Fibroblast of skin of left quadriceps (primary cell): ENCODE results near the gene BMAL2.

ENCODE experiments used
- DNase-seq, 2 experiments: peaks; one replicate each; pipeline ENCODE4 v3.0.0-alpha.2; 2013; ENCODE audit warnings: low read depth in 2 of 2

Gene BMAL2

GRCh38 chr12:27324530-27324929 lies 8.1 kb upstream of the BMAL2 start:
- DNase-seq, result no peak

- DNase-seq, result no peak
Observed at GRCh38 chr12:27330846-27331245, 1.8 kb upstream of the BMAL2 start.

DNA sequence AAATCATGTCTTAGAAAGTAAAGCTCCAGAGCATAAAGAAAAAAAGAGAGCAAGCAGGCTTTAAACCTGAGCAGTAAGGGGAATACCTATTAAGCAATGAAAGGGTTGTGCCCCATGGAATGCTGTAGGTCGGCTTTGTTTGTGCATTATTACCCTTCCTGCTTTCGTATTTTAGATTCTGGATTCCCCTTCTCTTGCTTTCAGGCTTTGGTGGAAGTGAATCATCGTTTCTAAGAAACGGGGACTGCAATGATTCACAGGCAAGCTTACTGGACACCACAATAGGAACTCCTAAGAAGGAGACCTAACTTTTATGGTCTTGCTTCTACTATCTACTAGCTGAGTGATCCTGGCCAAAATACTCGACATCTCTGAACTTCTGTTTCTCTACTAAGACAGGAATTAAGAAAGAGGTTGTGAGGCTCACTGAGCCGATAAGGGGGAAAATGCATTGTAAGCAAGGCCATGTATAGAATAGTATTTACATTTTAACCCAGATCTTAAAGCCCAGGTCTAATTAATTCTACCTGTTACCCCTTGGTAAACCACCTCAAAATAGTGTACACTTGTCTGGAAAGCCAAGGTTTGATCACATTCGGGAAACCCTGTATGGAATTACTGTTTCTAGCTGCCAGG lies 1.2 kb upstream of the BMAL2 start:
- DNase-seq, result peak; percentile 67 to 72

- DNase-seq, result no peak
Observed at GRCh38 chr12:27331927-27332324, 710 bp upstream of the BMAL2 start.

DNA sequence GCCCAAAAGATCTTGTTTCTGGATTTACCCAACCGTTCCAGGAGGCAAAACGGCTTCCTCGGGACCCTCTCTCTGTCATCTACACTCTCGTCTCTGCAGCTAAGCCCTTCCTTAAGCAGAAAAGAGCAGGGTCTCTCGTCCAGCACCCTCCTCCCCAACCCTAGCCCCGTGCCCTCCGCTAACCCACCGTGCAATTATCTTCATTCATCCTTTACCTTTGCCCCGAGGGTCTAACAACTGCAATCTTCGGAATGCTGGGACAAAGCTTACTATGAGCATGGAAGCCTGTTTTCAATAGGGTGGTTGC lies 276 bp upstream of the BMAL2 start:
- DNase-seq, result no peak

GRCh38 chr12:27333403-27334009 lies 870 bp downstream of the BMAL2 start:
- no peak for DNase-seq

DNA sequence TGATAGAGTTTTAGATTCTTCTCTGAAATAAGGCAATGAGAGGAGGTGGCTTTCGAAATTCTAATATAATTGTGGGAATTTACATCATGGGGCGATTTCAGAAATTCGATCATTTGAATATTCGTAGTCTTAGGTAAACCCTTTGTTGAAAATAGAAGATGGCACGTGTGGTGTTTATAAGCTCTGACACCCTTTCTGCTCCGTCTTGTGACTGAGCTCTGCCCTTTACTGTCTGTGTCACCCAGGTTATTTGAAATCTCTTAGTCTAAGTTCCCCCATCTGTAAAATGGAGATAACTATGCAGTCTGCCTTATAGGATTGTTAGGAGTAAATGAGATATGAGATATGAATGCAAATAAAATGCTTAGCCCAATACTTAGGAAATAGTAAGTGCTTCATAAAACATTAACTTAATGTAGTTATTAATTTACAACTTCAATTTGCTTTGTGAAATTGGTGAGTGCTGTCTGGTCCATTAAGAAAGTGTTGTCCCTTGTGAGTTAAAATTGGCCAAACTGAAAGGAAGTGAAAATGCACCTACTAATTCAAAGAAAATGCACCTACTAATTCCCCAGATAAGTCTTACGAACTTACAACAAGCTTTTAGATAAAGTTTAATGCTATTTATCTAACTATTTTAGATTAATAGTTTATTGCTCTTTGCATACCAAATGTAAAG lies 1.5 kb downstream of the BMAL2 start:
- DNase-seq, result no peak

DNA sequence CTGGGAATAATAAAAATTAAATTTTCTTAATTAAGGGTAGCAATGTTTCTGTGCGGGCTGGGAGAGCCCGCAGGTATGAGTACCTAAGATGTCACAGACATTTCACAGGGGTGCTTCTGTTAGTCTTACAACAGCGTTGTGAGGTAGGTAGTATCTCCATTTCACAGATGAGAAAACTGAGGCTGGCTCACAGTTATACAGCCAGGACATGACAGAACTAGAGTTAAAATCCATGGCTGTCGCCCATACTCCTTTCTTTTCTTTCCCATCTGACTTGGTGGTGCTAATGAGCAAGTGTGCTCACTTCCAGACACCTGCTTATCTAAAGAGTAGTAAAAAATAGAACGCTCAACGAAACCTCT lies 2.1 kb downstream of the BMAL2 start:
- DNase-seq, result no peak

- no peak for DNase-seq
Observed at GRCh38 chr12:27335364-27336281, 3.0 kb downstream of the BMAL2 start.

- no peak for DNase-seq
Observed at GRCh38 chr12:27336282-27336653, 3.6 kb downstream of the BMAL2 start.

- DNase-seq, result no peak
Observed at GRCh38 chr12:27337376-27337775, 4.7 kb downstream of the BMAL2 start.

DNA sequence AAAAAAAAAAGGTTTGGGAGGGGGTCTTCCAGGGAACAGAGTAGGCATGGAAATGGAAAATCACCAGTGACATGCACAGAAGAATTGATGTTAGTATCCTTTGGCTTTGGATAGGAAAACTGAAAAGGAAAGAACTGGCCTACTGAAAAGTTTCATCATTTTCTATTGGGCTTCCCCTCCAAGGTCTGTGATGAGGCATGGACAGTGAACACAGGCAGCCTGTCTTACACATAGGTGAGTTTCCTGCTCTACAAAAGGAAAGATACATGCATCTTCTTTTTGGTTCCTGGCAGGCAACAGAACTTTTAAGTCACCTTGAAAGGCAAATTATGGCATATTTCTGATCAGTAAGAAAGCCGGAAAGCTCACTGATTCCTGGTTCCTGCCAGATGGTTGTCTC lies 5.8 kb downstream of the BMAL2 start:
- no peak for DNase-seq

- DNase-seq, result no peak
Observed at GRCh38 chr12:27340971-27341370, 8.3 kb downstream of the BMAL2 start.

DNA sequence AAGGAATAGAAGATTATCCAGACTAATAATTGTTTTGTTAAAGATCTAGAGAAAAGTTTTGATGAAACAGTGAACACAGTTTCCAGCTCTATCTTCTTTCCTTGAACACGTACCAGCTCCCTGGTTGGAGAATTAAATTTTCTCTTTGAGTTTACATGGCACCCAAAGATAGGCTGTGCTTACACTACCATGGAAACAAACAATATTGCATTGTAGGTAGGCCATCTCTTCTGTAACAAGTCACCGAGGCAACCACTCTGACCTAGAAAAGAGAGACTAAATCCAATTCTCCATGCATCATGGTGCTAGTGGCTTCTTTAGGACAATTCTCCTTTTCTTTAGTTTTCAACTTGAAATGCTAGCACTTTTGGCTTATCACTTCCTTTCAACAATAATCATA lies 9.9 kb downstream of the BMAL2 start:
- DNase-seq, result no peak

DNA sequence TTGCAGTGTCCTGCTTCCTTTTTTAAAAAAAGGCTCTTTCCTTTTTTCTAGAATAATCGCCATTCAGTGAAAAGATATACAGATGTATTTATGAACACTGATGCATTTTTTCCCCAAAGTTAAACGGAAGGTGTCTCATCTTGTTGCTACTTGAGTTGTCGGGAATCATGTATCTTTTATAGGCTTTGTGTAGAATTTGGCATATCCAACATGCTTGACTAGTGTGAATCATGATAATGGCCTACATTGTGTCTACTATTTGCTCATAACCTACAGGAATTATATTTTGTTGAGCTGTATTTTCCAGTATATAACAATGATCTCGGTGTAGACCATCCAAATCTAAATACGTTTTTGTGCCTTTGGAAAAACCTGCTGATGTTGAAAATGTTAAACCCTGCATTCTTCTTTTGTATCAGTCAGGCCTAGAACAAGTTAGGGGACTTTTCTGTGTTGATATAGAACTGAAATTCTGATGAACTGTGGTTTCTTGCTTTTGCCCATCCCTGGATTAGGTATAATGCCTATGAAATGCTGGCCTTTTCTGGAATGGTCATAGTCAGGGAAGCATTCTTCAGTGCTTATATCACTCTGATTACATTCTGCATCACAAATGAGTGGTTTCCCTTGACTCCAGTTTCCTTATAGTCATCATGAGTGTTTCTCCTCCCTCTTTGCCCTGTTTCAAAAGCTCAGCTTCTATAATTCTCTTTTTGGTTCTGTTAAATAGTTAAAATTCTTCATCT lies 10.8 kb downstream of the BMAL2 start:
- peak; percentile 76 to 77 for DNase-seq

DNA sequence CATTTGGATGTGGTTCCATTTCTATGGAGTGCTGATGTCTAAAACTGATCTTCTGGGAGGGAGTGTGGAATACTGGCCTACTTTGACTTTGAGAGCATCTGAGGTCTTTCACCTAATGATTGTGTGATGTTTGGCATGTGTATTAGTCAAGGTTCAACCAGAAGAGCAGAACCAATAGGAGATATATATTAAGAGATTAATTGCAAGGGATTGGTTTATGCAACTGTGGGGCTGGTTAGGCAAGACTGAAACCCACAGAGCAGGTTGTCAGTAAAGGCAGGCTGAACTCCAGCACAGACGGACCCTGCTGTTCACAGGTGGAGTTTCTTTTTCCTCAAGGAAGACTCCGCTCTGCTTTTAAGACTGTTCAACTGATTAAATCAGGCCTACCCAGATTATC lies 11.6 kb downstream of the BMAL2 start:
- no peak for DNase-seq

DNA sequence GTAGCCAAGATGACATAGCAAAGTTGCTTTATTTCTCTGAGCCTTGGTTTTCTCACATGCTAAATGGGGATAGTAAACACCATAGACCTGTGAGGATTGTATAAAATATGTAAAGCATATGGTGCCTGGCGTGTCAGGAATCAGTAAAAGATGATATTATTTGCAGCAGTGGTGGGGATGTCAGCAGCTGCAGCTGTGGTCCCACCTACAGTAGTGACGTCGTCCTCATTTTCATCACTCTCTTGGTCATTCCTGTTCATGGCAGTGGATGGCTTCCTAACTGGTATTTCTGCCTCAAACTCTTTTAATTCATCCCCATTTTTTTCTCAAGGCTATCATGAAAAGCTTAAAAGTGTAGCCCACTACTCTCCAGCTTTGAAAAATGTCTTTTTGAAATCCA lies 12.1 kb downstream of the BMAL2 start:
- DNase-seq, result no peak

GRCh38 chr12:27345376-27345775 lies 12.7 kb downstream of the BMAL2 start:
- no peak for DNase-seq

GRCh38 chr12:27347779-27348178 lies 15.1 kb downstream of the BMAL2 start:
- DNase-seq, result no peak

DNA sequence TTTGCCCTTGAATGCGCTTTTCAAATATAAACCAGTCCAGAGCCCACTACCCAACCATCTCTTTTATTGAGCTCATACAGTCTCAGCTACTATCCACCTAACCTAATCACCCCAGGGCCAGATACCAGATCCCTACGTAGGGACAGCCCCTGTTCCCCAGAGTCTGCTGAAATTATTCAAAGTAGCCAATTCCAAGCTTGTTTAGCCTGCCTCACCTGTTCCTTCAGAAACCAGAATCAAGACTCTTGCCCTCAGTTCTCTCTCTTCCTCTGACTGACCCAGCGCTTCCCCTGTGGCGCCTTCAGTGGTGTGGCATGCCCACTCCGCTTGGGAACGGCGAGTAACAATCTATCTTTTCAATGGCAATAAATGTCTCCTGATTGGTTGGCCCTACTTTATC lies 18.8 kb downstream of the BMAL2 start:
- no peak for DNase-seq

- no peak for DNase-seq
Observed at GRCh38 chr12:27355486-27355885, 22.9 kb downstream of the BMAL2 start.

DNA sequence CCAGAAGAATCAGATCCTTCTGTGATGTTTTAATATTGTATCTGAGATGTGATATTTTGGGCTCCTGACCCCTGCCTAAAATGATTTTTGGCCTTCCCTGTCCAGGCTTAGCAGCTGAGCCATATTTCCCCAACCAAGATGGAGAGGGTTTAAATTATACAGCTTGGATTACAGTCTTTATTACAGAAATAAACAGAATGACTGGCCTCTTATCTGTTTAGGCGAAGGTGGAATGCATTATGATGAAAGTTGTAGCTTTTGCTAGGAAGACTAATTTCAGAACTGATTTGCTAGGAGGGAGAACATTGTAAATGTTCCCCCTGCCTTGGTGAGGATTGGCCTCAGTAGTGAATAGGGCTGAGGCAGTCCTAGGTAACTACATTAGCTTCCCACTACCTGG lies 23.3 kb downstream of the BMAL2 start:
- no peak for DNase-seq
